ENCODE measurements around the gene GPR155. TPM values are rescaled to one million over a fixed set of nuclear protein-coding genes. Genes with fewer than 3 reads are reported as not detected.
A peak's percentile ranks its signal among the peaks of the same experiment; 100 is the strongest.
"Not testable (repeated sequence)": the region's sequence is repeated elsewhere in the genome, so short reads cannot be mapped to it uniquely, and the experiment has no call there.

GPR155 gene
- total RNA-seq, 1 donor from 2014 or later = 0.94 TPM

GRCh38 chr2:174511580-174512260, 24.9 kb upstream of the GPR155 start:
- peaks cover 59% of the 10 kb centered on the region for H3K9me3 Mint-ChIP-seq
- no peak overlapping the region for H3K27ac Mint-ChIP-seq
- H3K4me1 Mint-ChIP-seq (ENCODE audit: low read depth) = peaks cover under 1% of the 10 kb centered on the region
- no peaks in the 10 kb centered on the region for H3K27me3 Mint-ChIP-seq (ENCODE audit: low read depth)
- H3K36me3 Mint-ChIP-seq (ENCODE audit: low read depth) = peaks cover 27% of the 10 kb centered on the region
- no peak for DNase-seq (ENCODE audit: low spot score)
- H3K4me3 Mint-ChIP-seq (ENCODE audit: low read depth) = no peak overlapping the region
- intact Hi-C loops (cut with micrococcal nuclease) = no loop called here

- H3K27me3 Mint-ChIP-seq (ENCODE audit: low read depth) = no peaks in the 10 kb centered on the region
- H3K4me3 Mint-ChIP-seq (ENCODE audit: low read depth) = no peak overlapping the region
- H3K9me3 Mint-ChIP-seq = peaks cover 64% of the 10 kb centered on the region
- peaks cover 27% of the 10 kb centered on the region for H3K36me3 Mint-ChIP-seq (ENCODE audit: low read depth)
- DNase-seq (ENCODE audit: low spot score) = no peak
- H3K4me1 Mint-ChIP-seq (ENCODE audit: low read depth) = no peaks in the 10 kb centered on the region
- intact Hi-C loops (cut with micrococcal nuclease) = no loop called here
- H3K27ac Mint-ChIP-seq = no peak overlapping the region
Observed at GRCh38 chr2:174510583-174511189, 23.9 kb upstream of the GPR155 start.

- intact Hi-C loops (cut with micrococcal nuclease) = no loop called here
- no peak overlapping the region for H3K4me3 Mint-ChIP-seq (ENCODE audit: low read depth)
- peaks cover 9% of the 10 kb centered on the region for H3K36me3 Mint-ChIP-seq (ENCODE audit: low read depth)
- H3K4me1 Mint-ChIP-seq (ENCODE audit: low read depth) = peaks cover 2% of the 10 kb centered on the region
- no peak overlapping the region for H3K27ac Mint-ChIP-seq
- H3K9me3 Mint-ChIP-seq = peaks cover 21% of the 10 kb centered on the region
- DNase-seq (ENCODE audit: low spot score) = no peak
- H3K27me3 Mint-ChIP-seq (ENCODE audit: low read depth) = peaks cover 9% of the 10 kb centered on the region
Observed at GRCh38 chr2:174503161-174503809, 16.5 kb upstream of the GPR155 start.

GRCh38 chr2:174499371-174499770, 12.5 kb upstream of the GPR155 start:
- no peaks in the 10 kb centered on the region for H3K9me3 Mint-ChIP-seq
- peaks cover 10% of the 10 kb centered on the region for H3K4me1 Mint-ChIP-seq (ENCODE audit: low read depth)
- no peak for DNase-seq (ENCODE audit: low spot score)
- H3K36me3 Mint-ChIP-seq (ENCODE audit: low read depth) = no peaks in the 10 kb centered on the region
- no peak overlapping the region for H3K4me3 Mint-ChIP-seq (ENCODE audit: low read depth)
- intact Hi-C loops (cut with micrococcal nuclease) = no loop called here
- peaks cover 9% of the 10 kb centered on the region for H3K27me3 Mint-ChIP-seq (ENCODE audit: low read depth)
- H3K27ac Mint-ChIP-seq = no peak overlapping the region

GRCh38 chr2:174495365-174496012, 8.7 kb upstream of the GPR155 start:
- intact Hi-C loops (cut with micrococcal nuclease) = no loop called here
- Mint-ChIP-seq H3K36me3 (ENCODE audit: low read depth) (no peaks in the 10 kb centered on the region), H3K4me3 (ENCODE audit: low read depth) (no peak overlapping the region), H3K9me3 (no peaks in the 10 kb centered on the region), H3K27me3 (ENCODE audit: low read depth) (no peaks in the 10 kb centered on the region), H3K4me1 (ENCODE audit: low read depth) (peaks cover 33% of the 10 kb centered on the region), H3K27ac (no peak overlapping the region)
- DNase-seq (ENCODE audit: low spot score) = no peak

DNA sequence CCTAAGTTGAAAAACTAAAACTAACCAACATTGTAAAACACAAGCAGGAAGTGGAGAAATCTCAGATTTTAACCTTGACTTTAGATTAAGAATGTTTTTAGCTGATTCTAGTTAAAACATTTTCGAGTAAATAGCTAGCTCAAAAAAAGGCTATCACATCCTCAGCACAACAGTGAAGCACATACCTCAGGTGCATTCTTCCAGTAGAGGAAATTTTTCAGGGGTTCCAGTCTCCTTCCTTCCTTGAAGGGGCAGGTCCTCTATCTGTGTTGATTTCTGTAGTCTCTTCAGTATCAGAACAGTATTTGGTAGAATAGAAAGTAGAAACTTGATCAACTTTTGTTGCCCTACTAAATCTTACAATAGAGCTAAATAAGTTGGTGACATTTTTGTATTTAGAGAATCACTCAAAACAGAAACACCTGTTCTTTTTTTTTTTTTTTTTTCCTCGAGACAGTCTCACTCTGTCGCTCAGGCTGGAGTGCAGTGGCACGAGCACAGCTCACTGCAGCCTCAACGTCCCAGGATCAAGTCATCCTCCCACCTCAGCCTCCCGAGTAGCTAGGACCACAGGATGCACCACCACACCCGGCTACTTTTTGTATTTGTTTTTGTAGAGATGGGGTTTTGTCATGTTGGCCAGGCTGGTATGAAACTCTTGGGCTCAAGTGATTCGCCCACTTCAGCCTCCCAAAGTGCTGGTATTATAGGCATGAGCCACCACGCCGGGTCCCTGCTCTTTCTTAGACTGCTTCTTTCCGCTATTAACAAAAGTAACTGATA, 6.9 kb upstream of the GPR155 start:
- H3K36me3 Mint-ChIP-seq (ENCODE audit: low read depth) = no peaks in the 10 kb centered on the region
- peak overlapping the region; percentile 92 for H3K27ac Mint-ChIP-seq
- peak overlapping the region; percentile 68 for H3K4me3 Mint-ChIP-seq (ENCODE audit: low read depth)
- H3K9me3 Mint-ChIP-seq = peaks cover 3% of the 10 kb centered on the region
- intact Hi-C loops (cut with micrococcal nuclease) = loop anchor here (2.0 to 5.0 kb wide), 4 partner anchors 74 to 141 kb away; partner anchors contain the start of genes SCRN3 and WIPF1
- H3K4me1 Mint-ChIP-seq (ENCODE audit: low read depth) = peaks cover 48% of the 10 kb centered on the region
- H3K27me3 Mint-ChIP-seq (ENCODE audit: low read depth) = no peaks in the 10 kb centered on the region
- no peak for DNase-seq (ENCODE audit: low spot score)

GRCh38 chr2:174492963-174493431, 6.2 kb upstream of the GPR155 start:
- Mint-ChIP-seq H3K4me1 (ENCODE audit: low read depth) (peaks cover 54% of the 10 kb centered on the region), H3K27me3 (ENCODE audit: low read depth) (no peaks in the 10 kb centered on the region), H3K4me3 (ENCODE audit: low read depth) (peak overlapping the region; percentile 68), H3K27ac (peak overlapping the region; percentile 92), H3K36me3 (ENCODE audit: low read depth) (no peaks in the 10 kb centered on the region), H3K9me3 (peaks cover 6% of the 10 kb centered on the region)
- intact Hi-C loops (cut with micrococcal nuclease) = loop anchor here (2.0 to 5.0 kb wide), 4 partner anchors 74 to 142 kb away; partner anchors contain the start of genes SCRN3 and WIPF1
- peak; percentile 52 for DNase-seq (ENCODE audit: low spot score)

GRCh38 chr2:174491947-174492346, 5.1 kb upstream of the GPR155 start:
- no peak for DNase-seq (ENCODE audit: low spot score)
- Mint-ChIP-seq H3K36me3 (ENCODE audit: low read depth) (no peaks in the 10 kb centered on the region), H3K4me1 (ENCODE audit: low read depth) (peaks cover 60% of the 10 kb centered on the region), H3K27ac (peak overlapping the region; percentile 28), H3K4me3 (ENCODE audit: low read depth) (peak overlapping the region; percentile 44), H3K27me3 (ENCODE audit: low read depth) (no peaks in the 10 kb centered on the region), H3K9me3 (peaks cover 6% of the 10 kb centered on the region)
- intact Hi-C loops (cut with micrococcal nuclease) = loop anchor here (2.0 to 5.0 kb wide), 4 partner anchors 75 to 143 kb away; partner anchors contain the start of genes SCRN3 and WIPF1

DNA sequence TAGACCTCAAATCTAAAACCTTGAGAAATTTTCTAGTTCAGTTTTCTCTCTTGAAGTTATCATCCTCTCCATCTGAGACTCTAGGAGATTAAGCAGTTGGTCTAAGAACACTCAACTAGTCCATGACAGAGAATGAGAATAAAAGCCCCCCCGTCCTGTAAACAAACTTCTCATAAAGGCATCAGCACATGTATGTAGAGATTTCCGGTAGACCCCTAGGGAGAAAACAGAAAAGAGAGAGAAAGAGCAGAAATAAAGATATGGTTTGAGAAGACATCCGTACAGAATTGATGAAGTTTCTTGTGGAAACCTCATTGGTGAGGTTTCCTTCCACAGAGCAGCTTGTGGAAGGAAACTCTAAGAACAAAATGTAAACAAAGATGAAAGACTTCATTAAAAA, 3.2 kb upstream of the GPR155 start:
- Mint-ChIP-seq H3K27me3 (ENCODE audit: low read depth) (peaks cover under 1% of the 10 kb centered on the region), H3K4me3 (ENCODE audit: low read depth) (peak overlapping the region; percentile 72), H3K27ac (peak overlapping the region; percentile 78), H3K4me1 (ENCODE audit: low read depth) (peaks cover 62% of the 10 kb centered on the region), H3K36me3 (ENCODE audit: low read depth) (no peaks in the 10 kb centered on the region), H3K9me3 (peaks cover 6% of the 10 kb centered on the region)
- DNase-seq (ENCODE audit: low spot score) = no peak
- intact Hi-C loops (cut with micrococcal nuclease) = loop anchor here (5.0 kb wide), 2 partner anchors 77 to 93 kb away; partner anchors contain the start of gene SCRN3

- intact Hi-C loops (cut with micrococcal nuclease) = loop anchor here (5.0 to 10.0 kb wide), 4 partner anchors 242 to 1132 kb away; partner anchors contain the start of genes ATF2, OLA1 and SP3
- Mint-ChIP-seq H3K4me1 (ENCODE audit: low read depth) (peaks cover 66% of the 10 kb centered on the region), H3K4me3 (ENCODE audit: low read depth) (peak overlapping the region; percentile 72), H3K27ac (peak overlapping the region; percentile 78)
- not testable (repeated sequence) for H3K36me3 Mint-ChIP-seq (ENCODE audit: low read depth); H3K9me3 Mint-ChIP-seq; H3K27me3 Mint-ChIP-seq (ENCODE audit: low read depth)
- peak; percentile 41 for DNase-seq (ENCODE audit: low spot score)
Observed at GRCh38 chr2:174489520-174489919, 2.7 kb upstream of the GPR155 start.

GRCh38 chr2:174487820-174488162, 962 bp upstream of the GPR155 start:
- H3K36me3 Mint-ChIP-seq (ENCODE audit: low read depth) = no peaks in the 10 kb centered on the region
- H3K9me3 Mint-ChIP-seq = peaks cover 6% of the 10 kb centered on the region
- H3K4me1 Mint-ChIP-seq (ENCODE audit: low read depth) = peaks cover 55% of the 10 kb centered on the region
- H3K27me3 Mint-ChIP-seq (ENCODE audit: low read depth) = peaks cover 6% of the 10 kb centered on the region
- DNase-seq (ENCODE audit: low spot score) = no peak
- intact Hi-C loops (cut with micrococcal nuclease) = loop anchor here (5.0 to 10.0 kb wide), 4 partner anchors 240 to 1130 kb away; partner anchors contain the start of genes ATF2, OLA1 and SP3
- H3K4me3 Mint-ChIP-seq (ENCODE audit: low read depth) = peak overlapping the region; percentile 87
- no peak overlapping the region for H3K27ac Mint-ChIP-seq

Measured in activated T-helper 2 cell treated with anti-CD3 and anti-CD28 coated beads, Interferon-gamma antibody, Interleukin-2, Interleukin-4, amounts not matched to agents 10 μg/mL and 5 μg/mL and 100 μg/mL, durations not matched to agents 14 hours and 24 hours and 36 hours (primary cell).